Smooth muscle cell (in vitro differentiated cells): ENCODE results near the gene MERTK. TPM values are rescaled to one million over a fixed set of nuclear protein-coding genes. Genes with fewer than 3 reads are reported as not detected.

Experiments
- polyA plus RNA-seq: library from polyadenylated mRNA; unstranded; fragments of >200 nt; fragmentation: Nextera tagmentation; extraction: Ambion mirVana; gene quantifications from 2 replicates; pipeline ENCODE4 v1.2.1, GENCODE V29; 2016
- small RNA-seq: library from RNA; depleted of rRNA; stranded (forward); fragments of <200 nt; gene quantifications from one replicate; pipeline ENCODE3, GENCODE V24; 2014
- total RNA-seq: library from RNA; depleted of rRNA; stranded (reverse); fragments of >200 nt; gene quantifications from 2 replicates; pipeline ENCODE4 v1.2.3, GENCODE V29; 2014

MERTK gene
- total and polyA plus RNA-seq, 2 experiments from 2014 or later, result 5.1 to 9.4 TPM

Small RNA genes within 50 kb of the gene (small RNA-seq; reads per million reads assigned to genes)
- not detected for gene RN7SL297P

Other genes with a start within 250 kb of the MERTK start
- 33.8 and 39.7 TPM in 2 replicates for gene ANAPC1, start 14.4 kb upstream of the MERTK start, total RNA-seq
- 8.4 and 11.9 TPM in 2 replicates for gene ANAPC1, start 14.4 kb upstream of the MERTK start, polyA plus RNA-seq
- 109 and 117 TPM in 2 replicates for gene TMEM87B, start 156.7 kb downstream of the MERTK start, total RNA-seq
- 26.9 and 27.2 TPM in 2 replicates for gene TMEM87B, start 156.7 kb downstream of the MERTK start, polyA plus RNA-seq
- gene FBLN7, start 239.8 kb downstream of the MERTK start, total RNA-seq, result 1.1 and 3.2 TPM in 2 replicates
- 1.7 and 2.7 TPM in 2 replicates for gene FBLN7, start 239.8 kb downstream of the MERTK start, polyA plus RNA-seq